CD4-positive, alpha-beta T cell (primary cell): ENCODE data around the gene HOXD11. TPM values are rescaled to one million over a fixed set of nuclear protein-coding genes. Genes with fewer than 3 reads are reported as not detected.
A peak's percentile ranks its signal among the peaks of the same experiment; 100 is the strongest.

ENCODE experiments used
- ATAC-seq: fragments of 200-7000 bp; cut with Tn5 transposase; one replicate; pipeline ENCODE4 v1.10.0; 2022; ENCODE audit warnings: mild to moderate bottlenecking; ENCODE audit not compliant: poor library complexity
- CTCF ChIA-PET: fragments of 350-600 bp; sonication (Branson Sonifier 250); formaldehyde crosslinking; loops from one replicate; lab custom pipeline; 2021; ENCODE audit warnings: antibody characterized with exemption, inconsistent platforms; lab: Charles Lee
- POLR2A ChIA-PET: fragments of 350-600 bp; sonication (Branson Sonifier 250); formaldehyde crosslinking; loops from one replicate; lab custom pipeline; 2021; ENCODE audit warnings: antibody characterized with exemption, inconsistent platforms; lab: Charles Lee
- DNase-seq, 14 experiments: peaks; one replicate each; pipeline ENCODE4 v3.0.0-alpha.2; 2013 to 2020; ENCODE audit warnings: mixed read lengths in 2 of 14
- H3K27ac ChIP-seq, 2 donors: one replicate each; pipeline versions ENCODE4 v1.5.1 to v1.7.0; 2013; ENCODE audit warnings: low read length in 2 of 2, low read depth in 1 of 2, mild to moderate bottlenecking in 1 of 2
- H3K27me3 ChIP-seq, 2 experiments: 1 replicate in 1 of 2; 2 replicates in 1 of 2; pipeline versions ENCODE4 v1.6.1 to v1.7.0; 2013; ENCODE audit warnings: low read length in 2 of 2, control low read depth in 1 of 2, mild to moderate bottlenecking in 1 of 2, moderate library complexity in 1 of 2; ENCODE audit not compliant: insufficient read depth in 2 of 2, control insufficient read depth in 1 of 2
- H3K36me3 ChIP-seq: one replicate; pipeline ENCODE4 v1.6.1; 2013; ENCODE audit warnings: low read length, control low read depth; ENCODE audit not compliant: insufficient read depth
- H3K4me1 ChIP-seq: one replicate; pipeline ENCODE4 v1.6.1; 2013; ENCODE audit warnings: low read length, control low read depth; ENCODE audit not compliant: insufficient read depth
- H3K4me3 ChIP-seq: one replicate; pipeline ENCODE4 v1.5.1; 2013; ENCODE audit warnings: mild to moderate bottlenecking, low read length, moderate library complexity
- H3K9me3 ChIP-seq, 2 experiments: 1 replicate in 1 of 2; 2 replicates in 1 of 2; pipeline versions ENCODE4 v1.6.1 to v1.7.0; 2013; ENCODE audit warnings: low read length in 2 of 2, mild to moderate bottlenecking in 2 of 2, control low read depth in 1 of 2, moderate library complexity in 1 of 2; ENCODE audit not compliant: control insufficient read depth in 1 of 2, insufficient read depth in 1 of 2
- H3K27ac Mint-ChIP-seq: one replicate; pipeline ENCODE4 v1.8.0; 2020; ENCODE audit warnings: mixed read lengths
- H3K27me3 Mint-ChIP-seq: one replicate; pipeline ENCODE4 v1.8.0; 2021; ENCODE audit warnings: mixed read lengths
- H3K36me3 Mint-ChIP-seq: one replicate; pipeline ENCODE4 v1.8.0; 2021; ENCODE audit warnings: low read depth, mixed read lengths
- H3K4me1 Mint-ChIP-seq: one replicate; pipeline ENCODE4 v1.8.0; 2021; ENCODE audit warnings: low read depth, mixed read lengths
- H3K4me3 Mint-ChIP-seq: one replicate; pipeline ENCODE4 v1.8.0; 2020; ENCODE audit warnings: mild to moderate bottlenecking, mixed read lengths
- H3K9me3 Mint-ChIP-seq: one replicate; pipeline ENCODE4 v1.8.0; 2020; ENCODE audit warnings: mixed read lengths
- intact Hi-C, 2 experiments: fragments of 100-400 bp; cut with DNase I in 1 of 2; cut with micrococcal nuclease in 1 of 2; formaldehyde crosslinking; loops; one replicate each; pipeline versions ENCODE4 v1.15.1 to v1.9.0; 2023 to 2025; cut with DNase I, micrococcal nuclease
- total RNA-seq, 174 experiments: library from RNA in 2 of 174; stranded (reverse) in 2 of 174; gene quantifications; one replicate each; pipeline ENCODE4 v1.2.3 and lab custom pipeline; 2021 to 2026
- TF ChIP-seq, protein P1 (sequence below): fragments of 200-600 bp; IDR thresholded peaks from one replicate; pipeline ENCODE4 v1.8.0; 2022; ENCODE audit warnings: antibody characterized with exemption, mild to moderate bottlenecking

HOXD11 gene
- total RNA-seq, 2 experiments from 2014 or later = not detected

DNA sequence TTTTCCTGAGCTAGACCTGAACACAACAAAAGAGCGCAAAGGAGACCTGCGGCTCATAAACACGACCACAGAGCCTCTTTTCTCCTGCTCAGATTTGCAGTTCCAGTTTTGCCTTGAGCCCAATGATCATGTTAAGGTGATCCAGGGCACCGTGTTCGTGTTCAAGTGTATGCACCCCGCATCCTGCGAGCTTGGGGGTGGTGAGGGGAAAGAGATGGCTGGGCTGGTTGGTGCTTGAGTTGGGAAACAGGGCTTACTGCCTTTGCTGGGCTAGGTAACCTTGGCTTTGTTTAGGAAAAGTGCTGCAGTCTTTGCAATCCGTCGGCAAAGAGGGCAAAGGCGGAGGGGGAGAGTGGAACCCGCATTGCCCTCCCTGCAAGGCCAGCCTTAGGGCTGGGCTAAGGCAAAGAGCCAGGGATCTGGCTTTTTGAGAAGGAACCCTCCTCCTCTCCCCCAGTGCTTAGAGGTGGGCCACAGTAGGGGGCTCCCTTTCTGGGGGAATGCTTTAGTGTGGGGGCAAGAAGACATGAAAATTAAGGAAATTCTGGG lies 10.8 kb downstream of the HOXD11 start:
- Mint-ChIP-seq H3K9me3 (no peaks in the 10 kb centered on the region), H3K4me3 (no peak overlapping the region), H3K27me3 (peaks cover 95% of the 10 kb centered on the region), H3K4me1 (peaks cover 7% of the 10 kb centered on the region), H3K27ac (no peak overlapping the region), H3K36me3 (peaks cover 10% of the 10 kb centered on the region)
- peaks cover 10 to 66% of the 10 kb centered on the region in 2 experiments for H3K9me3 ChIP-seq
- H3K27me3 ChIP-seq = peaks cover 93 to 99% of the 10 kb centered on the region in 2 experiments
- ATAC-seq = no peak
- no peaks in the 10 kb centered on the region for H3K36me3 ChIP-seq
- intact Hi-C loops = loop anchor here in 1 of 2 experiments (5.0 kb wide), 1 partner anchor 36 kb away; the partner anchor contains the start of gene EVX2
- H3K27ac ChIP-seq = no peak overlapping the region
- CTCF ChIA-PET = interaction anchor here (1.8 kb wide), 1 partner anchor 9 kb away, joined by 4 read pairs; no protein-coding TSS in a partner anchor
- POLR2A ChIA-PET = interaction anchor here (0.7 kb wide), 1 partner anchor 16 kb away, joined by 3 read pairs; no protein-coding TSS in a partner anchor
- DNase-seq = no peak
- H3K4me1 ChIP-seq = peaks cover 16% of the 10 kb centered on the region
- no peak overlapping the region for H3K4me3 ChIP-seq
- TF ChIP-seq, protein P1, sequence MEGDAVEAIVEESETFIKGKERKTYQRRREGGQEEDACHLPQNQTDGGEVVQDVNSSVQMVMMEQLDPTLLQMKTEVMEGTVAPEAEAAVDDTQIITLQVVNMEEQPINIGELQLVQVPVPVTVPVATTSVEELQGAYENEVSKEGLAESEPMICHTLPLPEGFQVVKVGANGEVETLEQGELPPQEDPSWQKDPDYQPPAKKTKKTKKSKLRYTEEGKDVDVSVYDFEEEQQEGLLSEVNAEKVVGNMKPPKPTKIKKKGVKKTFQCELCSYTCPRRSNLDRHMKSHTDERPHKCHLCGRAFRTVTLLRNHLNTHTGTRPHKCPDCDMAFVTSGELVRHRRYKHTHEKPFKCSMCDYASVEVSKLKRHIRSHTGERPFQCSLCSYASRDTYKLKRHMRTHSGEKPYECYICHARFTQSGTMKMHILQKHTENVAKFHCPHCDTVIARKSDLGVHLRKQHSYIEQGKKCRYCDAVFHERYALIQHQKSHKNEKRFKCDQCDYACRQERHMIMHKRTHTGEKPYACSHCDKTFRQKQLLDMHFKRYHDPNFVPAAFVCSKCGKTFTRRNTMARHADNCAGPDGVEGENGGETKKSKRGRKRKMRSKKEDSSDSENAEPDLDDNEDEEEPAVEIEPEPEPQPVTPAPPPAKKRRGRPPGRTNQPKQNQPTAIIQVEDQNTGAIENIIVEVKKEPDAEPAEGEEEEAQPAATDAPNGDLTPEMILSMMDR = no peak

DNA sequence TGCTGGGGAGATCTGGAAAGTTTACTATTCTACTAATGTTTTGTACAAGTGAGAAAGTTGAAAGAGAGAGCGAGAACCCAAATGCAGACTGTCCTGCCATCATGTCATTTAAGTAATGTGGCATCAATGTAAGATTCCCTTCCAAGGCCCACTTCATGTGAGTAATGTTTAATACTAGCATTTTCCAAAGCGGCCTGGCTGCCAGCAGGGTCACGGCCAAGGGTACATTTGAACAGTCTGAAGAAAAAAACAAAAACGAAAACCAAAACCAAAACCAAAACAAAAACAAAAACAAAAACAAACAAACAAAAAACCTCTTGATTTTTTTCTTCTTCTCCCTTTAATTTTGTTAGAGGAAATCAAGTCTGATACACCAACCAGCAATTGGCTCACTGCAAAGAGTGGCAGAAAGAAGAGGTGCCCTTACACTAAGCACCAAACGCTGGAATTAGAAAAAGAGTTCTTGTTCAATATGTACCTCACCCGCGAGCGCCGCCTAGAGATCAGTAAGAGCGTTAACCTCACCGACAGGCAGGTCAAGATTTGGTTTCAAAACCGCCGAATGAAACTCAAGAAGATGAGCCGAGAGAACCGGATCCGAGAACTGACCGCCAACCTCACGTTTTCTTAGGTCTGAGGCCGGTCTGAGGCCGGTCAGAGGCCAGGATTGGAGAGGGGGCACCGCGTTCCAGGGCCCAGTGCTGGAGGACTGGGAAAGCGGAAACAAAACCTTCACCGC lies 11.7 kb downstream of the HOXD11 start:
- peaks cover 10% of the 10 kb centered on the region for H3K36me3 Mint-ChIP-seq
- CTCF ChIA-PET = no interaction called here
- Histone ChIP-seq H3K4me1 (peaks cover 24% of the 10 kb centered on the region), H3K9me3 (peaks cover 5 to 69% of the 10 kb centered on the region in 2 experiments), H3K27ac (no peak overlapping the region), H3K36me3 (no peaks in the 10 kb centered on the region), H3K27me3 (peaks cover 92 to 98% of the 10 kb centered on the region in 2 experiments), H3K4me3 (no peak overlapping the region)
- TF ChIP-seq, protein P1 = no peak
- no peak overlapping the region for H3K27ac Mint-ChIP-seq
- H3K27me3 Mint-ChIP-seq = peaks cover 92% of the 10 kb centered on the region
- H3K4me1 Mint-ChIP-seq = peaks cover 12% of the 10 kb centered on the region
- POLR2A ChIA-PET = no interaction called here
- no peak overlapping the region for H3K4me3 Mint-ChIP-seq
- no peaks in the 10 kb centered on the region for H3K9me3 Mint-ChIP-seq
- peak in 1 of 14 experiments; percentile 43 for DNase-seq
- no peak for ATAC-seq
- intact Hi-C loops = loop anchor here in 1 of 2 experiments (5.0 kb wide), 1 partner anchor 36 kb away; the partner anchor contains the start of gene EVX2

DNA sequence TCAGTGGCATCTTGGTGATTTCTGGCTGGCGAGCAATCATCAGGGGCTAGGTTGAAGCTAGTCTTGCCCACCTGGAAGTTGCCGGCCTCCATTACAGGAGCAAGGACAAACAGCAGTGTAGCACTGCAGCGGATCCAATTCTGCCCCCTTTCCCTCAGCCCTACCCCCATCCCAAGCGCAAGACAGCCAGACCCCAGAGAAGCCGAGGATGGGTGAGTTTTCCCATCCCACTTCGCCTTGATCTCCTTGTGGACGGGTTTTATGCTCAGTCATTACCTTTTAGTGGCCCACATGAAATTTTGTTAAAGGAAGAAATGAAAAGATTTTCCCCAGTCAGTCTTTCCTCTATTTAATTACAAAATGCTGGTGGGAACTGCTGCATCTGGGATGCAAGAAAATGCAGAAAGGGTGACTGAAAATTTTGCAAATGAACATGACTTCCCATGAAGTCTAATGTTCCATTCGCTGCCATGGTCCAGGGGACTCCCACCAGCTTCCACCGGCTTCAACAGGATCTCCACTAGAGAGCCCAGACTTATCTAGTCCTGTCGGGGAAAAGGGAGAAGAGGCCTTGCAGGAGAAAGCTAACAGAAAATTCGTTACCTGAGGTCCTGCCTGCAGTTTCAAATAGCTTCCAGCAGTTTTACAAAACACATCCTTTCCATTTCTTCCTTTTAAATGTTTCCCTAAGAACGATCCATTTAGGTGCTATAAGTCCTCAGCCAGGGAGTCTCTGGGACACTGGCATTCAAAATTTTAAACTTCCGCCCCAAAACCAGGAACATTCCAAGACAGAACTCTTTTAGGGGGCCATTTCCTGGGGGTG lies 13.5 kb downstream of the HOXD11 start:
- Mint-ChIP-seq H3K4me1 (peaks cover 14% of the 10 kb centered on the region), H3K9me3 (no peaks in the 10 kb centered on the region), H3K27me3 (peaks cover 93% of the 10 kb centered on the region), H3K4me3 (peak overlapping the region; percentile 34), H3K36me3 (peaks cover 10% of the 10 kb centered on the region), H3K27ac (no peak overlapping the region)
- Histone ChIP-seq H3K4me3 (no peak overlapping the region), H3K36me3 (no peaks in the 10 kb centered on the region), H3K27ac (no peak overlapping the region), H3K9me3 (peaks cover 0 to 68% of the 10 kb centered on the region in 2 experiments), H3K4me1 (peaks cover 26% of the 10 kb centered on the region), H3K27me3 (peaks cover 92 to 98% of the 10 kb centered on the region in 2 experiments)
- POLR2A ChIA-PET = interaction anchor here (2.6 kb wide), 1 partner anchor 10 kb away, joined by 8 read pairs; no protein-coding TSS in a partner anchor
- intact Hi-C loops = loop anchor here in 1 of 2 experiments (10.0 kb wide), 1 partner anchor 54 kb away; no protein-coding TSS in a partner anchor
- no peak for DNase-seq
- CTCF ChIA-PET = interaction anchor here (0.9 to 1.5 kb wide), 2 partner anchors 12 to 1028 kb away, joined by 3 to 5 read pairs; no protein-coding TSS in a partner anchor
- TF ChIP-seq, protein P1 = no peak
- ATAC-seq = no peak
